NT2/D1 (cell line): ENCODE results near the gene LANCL2.

ENCODE experiments used
- DNase-seq: peaks from one replicate; pipeline ENCODE4 v3.0.0-alpha.2; 2011; ENCODE audit warnings: low read depth, low spot score
- H3K27me3 ChIP-seq: 2 replicates; pipeline ENCODE4 v1.6.0; 2011; ENCODE audit warnings: mild to moderate bottlenecking; ENCODE audit not compliant: insufficient read length, insufficient read depth
- H3K36me3 ChIP-seq: 2 replicates; pipeline ENCODE4 v1.6.1; 2011; ENCODE audit warnings: mild to moderate bottlenecking, low read length, mixed read lengths; ENCODE audit not compliant: insufficient read depth, insufficient read length
- H3K4me1 ChIP-seq: 2 replicates; pipeline ENCODE4 v1.5.1; 2011; ENCODE audit not compliant: insufficient read depth, insufficient read length
- H3K4me3 ChIP-seq: 2 replicates; pipeline ENCODE4 v1.5.1; 2011; ENCODE audit warnings: low read depth; ENCODE audit not compliant: insufficient read length
- H3K9ac ChIP-seq: 2 replicates; pipeline ENCODE4 v1.6.0; 2011; ENCODE audit warnings: low read depth; ENCODE audit not compliant: insufficient read length
- H3K9me3 ChIP-seq: 2 replicates; pipeline ENCODE4 v1.5.1; 2011; ENCODE audit warnings: mild to moderate bottlenecking, low read length; ENCODE audit not compliant: insufficient read depth
- SUZ12 ChIP-seq: IDR thresholded peaks from 2 replicates; pipeline ENCODE4 v1.6.1; 2011; ENCODE audit not compliant: insufficient read length, insufficient read depth; ENCODE audit errors: extremely low read depth
- YY1 ChIP-seq: IDR thresholded peaks from 2 replicates; pipeline ENCODE4 v1.6.1; 2011; ENCODE audit not compliant: insufficient read length, insufficient read depth
- ZNF274 ChIP-seq: IDR thresholded peaks from 2 replicates; pipeline ENCODE4 v1.6.1; 2011; ENCODE audit warnings: mild to moderate bottlenecking, low read depth, low read length

Gene LANCL2

GRCh38 chr7:55375237-55375636 lies 10.1 kb downstream of the LANCL2 start:
- Histone ChIP-seq H3K4me3 (no peak overlapping the region), H3K9ac (no peak overlapping the region), H3K9me3 (no peaks in the 10 kb centered on the region), H3K4me1 (no peaks in the 10 kb centered on the region), H3K27me3 (no peaks in the 10 kb centered on the region), H3K36me3 (no peaks in the 10 kb centered on the region)
- no peak for DNase-seq
- TF ChIP-seq YY1: no peak
- no peak for TF ChIP-seq SUZ12
- no peak for TF ChIP-seq ZNF274

- Histone ChIP-seq H3K27me3 (no peaks in the 10 kb centered on the region), H3K4me3 (no peak overlapping the region), H3K36me3 (no peaks in the 10 kb centered on the region), H3K9ac (no peak overlapping the region), H3K4me1 (no peaks in the 10 kb centered on the region), H3K9me3 (peaks cover 3% of the 10 kb centered on the region; the same call in 1 of the 2 replicates)
- TF ChIP-seq SUZ12: no peak
- no peak for TF ChIP-seq YY1
- no peak for TF ChIP-seq ZNF274
- no peak for DNase-seq
These were observed 12.2 kb downstream of the LANCL2 start for GRCh38 chr7:55377162-55377817.

- no peak overlapping the region for H3K4me3 ChIP-seq
These were observed 14.1 kb downstream of the LANCL2 start for GRCh38 chr7:55379285-55379684.

GRCh38 chr7:55381189-55381588 lies 16.1 kb downstream of the LANCL2 start:
- H3K9ac ChIP-seq: no peak overlapping the region
- H3K4me3 ChIP-seq: no peak overlapping the region
- no peaks in the 10 kb centered on the region for H3K4me1 ChIP-seq
- H3K9me3 ChIP-seq: peaks cover 35% of the 10 kb centered on the region
- H3K36me3 ChIP-seq: no peaks in the 10 kb centered on the region
- TF ChIP-seq YY1 (no peak), ZNF274 (no peak), SUZ12 (no peak)
- no peak for DNase-seq
- no peaks in the 10 kb centered on the region for H3K27me3 ChIP-seq

More at GRCh38 chr7:55379285-55379684, 14.1 kb downstream of the LANCL2 start:
- Histone ChIP-seq H3K9me3 (peaks cover 22% of the 10 kb centered on the region; the same call in 1 of the 2 replicates), H3K27me3 (no peaks in the 10 kb centered on the region), H3K4me1 (no peaks in the 10 kb centered on the region), H3K36me3 (no peaks in the 10 kb centered on the region), H3K9ac (no peak overlapping the region)
- no peak for DNase-seq
- TF ChIP-seq SUZ12 (no peak), YY1 (no peak), ZNF274 (no peak)

GRCh38 chr7:55381696-55382095 lies 16.6 kb downstream of the LANCL2 start:
- H3K36me3 ChIP-seq: no peaks in the 10 kb centered on the region
- no peaks in the 10 kb centered on the region for H3K27me3 ChIP-seq
- no peak overlapping the region for H3K9ac ChIP-seq
- H3K4me1 ChIP-seq: no peaks in the 10 kb centered on the region
- no peak for DNase-seq
- peaks cover 40% of the 10 kb centered on the region for H3K9me3 ChIP-seq
- H3K4me3 ChIP-seq: no peak overlapping the region
- no peak for TF ChIP-seq SUZ12
- TF ChIP-seq ZNF274: no peak
- no peak for TF ChIP-seq YY1

- Histone ChIP-seq H3K36me3 (no peaks in the 10 kb centered on the region), H3K9me3 (peaks cover 46% of the 10 kb centered on the region), H3K4me1 (no peaks in the 10 kb centered on the region), H3K9ac (no peak overlapping the region), H3K27me3 (no peaks in the 10 kb centered on the region), H3K4me3 (no peak overlapping the region)
- no peak for TF ChIP-seq ZNF274
- no peak for TF ChIP-seq YY1
- TF ChIP-seq SUZ12: no peak
- DNase-seq: no peak
These were observed 17.1 kb downstream of the LANCL2 start for GRCh38 chr7:55382251-55382650.

GRCh38 chr7:55386541-55386940 lies 21.4 kb downstream of the LANCL2 start:
- H3K36me3 ChIP-seq: no peaks in the 10 kb centered on the region
- H3K4me3 ChIP-seq: no peak overlapping the region
- DNase-seq: no peak
- H3K27me3 ChIP-seq: no peaks in the 10 kb centered on the region
- no peak overlapping the region for H3K9ac ChIP-seq
- peaks cover 77% of the 10 kb centered on the region for H3K9me3 ChIP-seq
- TF ChIP-seq SUZ12: no peak
- TF ChIP-seq ZNF274: no peak
- TF ChIP-seq YY1: no peak
- no peaks in the 10 kb centered on the region for H3K4me1 ChIP-seq
